Adipocyte (in vitro differentiated cells): ENCODE measurements around the gene KDM4C.
A peak's percentile ranks its signal among the peaks of the same experiment; 100 is the strongest.

Experiments used
- DNase-seq: peaks from one replicate; pipeline ENCODE4 v3.0.0-alpha.2; 2015; ENCODE audit warnings: low read depth
- H3K27me3 ChIP-seq: replicated peaks from 2 replicates; pipeline ENCODE4 v1.7.0; 2013; ENCODE audit warnings: mild to moderate bottlenecking, low read length, moderate library complexity; ENCODE audit not compliant: control insufficient read depth, insufficient read depth
- H3K36me3 ChIP-seq: 2 replicates; pipeline ENCODE4 v1.7.0; 2013; ENCODE audit warnings: low read length, mild to moderate bottlenecking, moderate library complexity; ENCODE audit not compliant: control insufficient read depth, insufficient read depth, severe bottlenecking
- H3K4me1 ChIP-seq: 2 replicates; pipeline ENCODE4 v1.7.0; 2013; ENCODE audit warnings: mild to moderate bottlenecking, low read length, moderate library complexity; ENCODE audit not compliant: control insufficient read depth, insufficient read depth
- H3K4me3 ChIP-seq: 2 replicates; pipeline ENCODE4 v1.7.0; 2013; ENCODE audit warnings: mild to moderate bottlenecking, low read length, moderate library complexity
- H3K9ac ChIP-seq: 2 replicates; pipeline ENCODE4 v1.7.0; 2013; ENCODE audit warnings: mild to moderate bottlenecking, low read length, moderate library complexity
- H3K9me3 ChIP-seq: 2 replicates; pipeline ENCODE4 v1.7.0; 2013; ENCODE audit warnings: mild to moderate bottlenecking, low read length, moderate library complexity; ENCODE audit not compliant: control insufficient read depth

The KDM4C gene

GRCh38 chr9:7104625-7105024 is 346.9 kb downstream of the KDM4C start:
- Histone ChIP-seq H3K9ac (no peak overlapping the region), H3K36me3 (peaks cover 17% of the 10 kb centered on the region), H3K9me3 (no peaks in the 10 kb centered on the region), H3K4me3 (no peak overlapping the region), H3K27me3 (no peaks in the 10 kb centered on the region), H3K4me1 (no peaks in the 10 kb centered on the region)
- no peak for DNase-seq

- no peak for DNase-seq
- no peak overlapping the region for H3K9ac ChIP-seq
- H3K27me3 ChIP-seq = no peaks in the 10 kb centered on the region
- no peaks in the 10 kb centered on the region for H3K9me3 ChIP-seq
- peaks cover 17% of the 10 kb centered on the region for H3K36me3 ChIP-seq
- H3K4me1 ChIP-seq = no peaks in the 10 kb centered on the region
- H3K4me3 ChIP-seq = no peak overlapping the region
These were observed 347.3 kb downstream of the KDM4C start for GRCh38 chr9:7105095-7105494.

GRCh38 chr9:7108936-7109335 is 351.2 kb downstream of the KDM4C start:
- Histone ChIP-seq H3K4me1 (no peaks in the 10 kb centered on the region), H3K4me3 (no peak overlapping the region), H3K9ac (no peak overlapping the region), H3K27me3 (no peaks in the 10 kb centered on the region), H3K36me3 (peaks cover 15% of the 10 kb centered on the region), H3K9me3 (no peaks in the 10 kb centered on the region)
- DNase-seq = peak; percentile 25

DNA sequence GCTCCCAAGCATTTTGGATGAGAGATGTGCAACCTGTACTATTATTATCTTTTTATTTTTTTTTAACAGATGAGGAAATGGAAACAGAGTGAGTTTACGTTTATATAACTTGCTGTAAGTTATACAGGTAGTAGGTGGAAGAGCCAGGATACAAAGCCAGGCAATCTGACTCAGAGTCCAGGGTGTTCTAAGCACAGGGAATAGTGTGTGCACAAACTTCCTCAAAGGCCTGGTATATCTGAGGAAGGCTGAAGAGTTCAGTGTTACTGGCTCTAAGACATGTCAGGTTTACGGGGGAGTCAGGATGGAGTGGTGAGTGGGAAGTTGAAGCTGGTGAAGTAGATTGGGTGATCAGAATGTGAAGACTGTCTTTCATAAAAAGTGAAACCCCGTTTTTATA is 353.6 kb downstream of the KDM4C start:
- no peaks in the 10 kb centered on the region for H3K9me3 ChIP-seq
- H3K9ac ChIP-seq = no peak overlapping the region
- H3K27me3 ChIP-seq = no peaks in the 10 kb centered on the region
- H3K4me1 ChIP-seq = no peaks in the 10 kb centered on the region
- no peak for DNase-seq
- peaks cover 3% of the 10 kb centered on the region for H3K36me3 ChIP-seq
- H3K4me3 ChIP-seq = no peak overlapping the region

DNA sequence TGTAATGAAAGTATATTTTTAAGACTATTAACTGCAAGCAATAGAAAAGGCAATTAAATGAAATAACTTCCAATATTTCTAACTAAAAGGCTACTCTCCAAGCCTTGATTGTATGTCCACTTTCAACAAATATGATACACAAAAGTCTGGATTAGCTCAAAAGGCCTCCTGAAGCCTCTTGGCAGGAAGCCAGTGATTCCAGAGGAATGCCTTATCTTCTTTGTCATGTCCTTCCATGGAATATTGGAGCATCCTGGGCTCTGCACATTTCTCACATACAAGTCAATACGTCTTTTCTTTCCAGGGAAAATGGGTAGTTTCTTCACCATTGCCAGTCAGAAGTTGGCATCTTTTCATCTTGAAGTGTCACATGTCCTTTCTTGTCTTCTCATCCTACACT is 357.8 kb downstream of the KDM4C start:
- no peak for DNase-seq
- Histone ChIP-seq H3K9ac (no peak overlapping the region), H3K4me3 (no peak overlapping the region), H3K36me3 (peaks cover 3% of the 10 kb centered on the region), H3K9me3 (no peaks in the 10 kb centered on the region), H3K27me3 (no peaks in the 10 kb centered on the region), H3K4me1 (peaks cover 13% of the 10 kb centered on the region)

DNA sequence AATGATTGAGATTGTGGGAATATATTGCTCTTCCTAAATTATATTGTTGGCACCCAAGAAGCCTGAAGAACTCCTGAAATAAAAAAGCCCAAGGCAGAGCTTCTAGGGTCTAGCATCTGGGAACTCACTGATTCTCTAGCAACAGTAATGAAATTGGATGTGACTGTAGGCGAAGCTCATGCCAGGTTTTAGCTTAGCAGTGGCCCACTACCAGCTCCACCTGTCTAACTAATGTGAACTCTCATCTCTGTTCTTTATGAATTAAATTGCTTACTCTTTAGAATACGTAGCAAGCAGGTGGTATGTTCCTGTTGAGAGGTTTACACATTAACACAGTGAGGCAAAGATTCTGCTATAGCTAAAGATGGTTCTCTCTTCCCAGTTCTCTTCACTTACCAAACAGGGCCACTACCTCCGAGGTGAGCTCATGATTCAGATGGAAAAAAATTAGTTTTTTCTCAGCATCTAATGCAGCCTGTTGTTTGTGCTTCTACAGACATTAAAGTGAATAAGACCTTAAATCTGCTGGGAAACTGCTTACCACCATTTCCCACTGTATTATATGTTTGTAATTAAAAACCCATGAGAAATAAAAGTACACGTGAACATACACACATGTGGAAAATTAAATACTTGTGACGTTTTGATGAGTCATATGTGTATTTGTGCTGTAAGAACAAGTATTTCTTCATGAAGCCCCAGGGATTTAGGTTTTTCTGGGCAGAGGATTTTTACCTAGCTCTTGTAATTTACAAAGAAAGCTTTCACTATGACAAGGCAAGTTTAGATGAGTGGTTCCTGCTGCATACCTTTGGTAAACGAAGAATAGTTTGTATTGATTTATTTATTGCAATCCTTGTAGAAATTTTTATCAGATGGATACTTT is 360.1 kb downstream of the KDM4C start:
- H3K9ac ChIP-seq = no peak overlapping the region
- no peaks in the 10 kb centered on the region for H3K36me3 ChIP-seq
- H3K9me3 ChIP-seq = no peaks in the 10 kb centered on the region
- H3K4me3 ChIP-seq = no peak overlapping the region
- peaks cover 13% of the 10 kb centered on the region for H3K4me1 ChIP-seq
- DNase-seq = peak; percentile 84
- H3K27me3 ChIP-seq = no peaks in the 10 kb centered on the region

GRCh38 chr9:7118633-7119032 is 360.9 kb downstream of the KDM4C start:
- no peaks in the 10 kb centered on the region for H3K27me3 ChIP-seq
- no peak overlapping the region for H3K9ac ChIP-seq
- DNase-seq = no peak
- H3K4me1 ChIP-seq = peaks cover 13% of the 10 kb centered on the region
- H3K4me3 ChIP-seq = no peak overlapping the region
- H3K36me3 ChIP-seq = peaks cover 3% of the 10 kb centered on the region
- no peaks in the 10 kb centered on the region for H3K9me3 ChIP-seq

GRCh38 chr9:7119612-7120011 is 361.8 kb downstream of the KDM4C start:
- H3K9ac ChIP-seq = no peak overlapping the region
- peaks cover 13% of the 10 kb centered on the region for H3K4me1 ChIP-seq
- peaks cover 6% of the 10 kb centered on the region for H3K36me3 ChIP-seq
- DNase-seq = no peak
- H3K4me3 ChIP-seq = no peak overlapping the region
- H3K27me3 ChIP-seq = no peaks in the 10 kb centered on the region
- no peaks in the 10 kb centered on the region for H3K9me3 ChIP-seq

GRCh38 chr9:7121055-7121454 is 363.3 kb downstream of the KDM4C start:
- no peak overlapping the region for H3K4me3 ChIP-seq
- H3K4me1 ChIP-seq = peaks cover 13% of the 10 kb centered on the region
- DNase-seq = no peak
- peaks cover 6% of the 10 kb centered on the region for H3K36me3 ChIP-seq
- no peaks in the 10 kb centered on the region for H3K27me3 ChIP-seq
- H3K9me3 ChIP-seq = no peaks in the 10 kb centered on the region
- no peak overlapping the region for H3K9ac ChIP-seq

- H3K4me3 ChIP-seq = no peak overlapping the region
- DNase-seq = no peak
- H3K36me3 ChIP-seq = peaks cover 6% of the 10 kb centered on the region
- no peak overlapping the region for H3K9ac ChIP-seq
- H3K4me1 ChIP-seq = peaks cover 13% of the 10 kb centered on the region
- H3K27me3 ChIP-seq = no peaks in the 10 kb centered on the region
- no peaks in the 10 kb centered on the region for H3K9me3 ChIP-seq
These were observed 363.9 kb downstream of the KDM4C start for GRCh38 chr9:7121664-7122063.

DNA sequence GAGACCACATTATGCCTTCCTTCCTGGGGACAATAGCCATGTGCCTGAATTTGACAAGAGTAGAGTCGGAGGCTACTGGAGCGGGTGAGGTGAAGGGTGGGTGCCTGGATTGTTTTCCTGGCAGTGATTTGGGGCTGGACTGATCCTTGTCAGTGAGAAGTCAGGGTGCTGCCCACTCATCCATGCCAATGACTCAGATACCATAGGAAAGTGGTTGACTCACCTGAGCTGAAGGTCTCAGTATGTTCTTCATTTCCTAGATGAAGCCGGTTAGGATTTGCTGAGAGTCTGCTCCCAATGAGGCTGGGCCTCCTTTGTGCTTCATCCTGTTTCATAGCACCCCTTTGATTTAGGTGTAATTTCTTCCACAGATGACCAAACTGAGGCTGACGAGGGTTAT is 366.0 kb downstream of the KDM4C start:
- no peaks in the 10 kb centered on the region for H3K27me3 ChIP-seq
- H3K9ac ChIP-seq = no peak overlapping the region
- peaks cover 2% of the 10 kb centered on the region for H3K4me1 ChIP-seq
- H3K4me3 ChIP-seq = no peak overlapping the region
- DNase-seq = no peak
- H3K36me3 ChIP-seq = peaks cover 15% of the 10 kb centered on the region
- no peaks in the 10 kb centered on the region for H3K9me3 ChIP-seq

DNA sequence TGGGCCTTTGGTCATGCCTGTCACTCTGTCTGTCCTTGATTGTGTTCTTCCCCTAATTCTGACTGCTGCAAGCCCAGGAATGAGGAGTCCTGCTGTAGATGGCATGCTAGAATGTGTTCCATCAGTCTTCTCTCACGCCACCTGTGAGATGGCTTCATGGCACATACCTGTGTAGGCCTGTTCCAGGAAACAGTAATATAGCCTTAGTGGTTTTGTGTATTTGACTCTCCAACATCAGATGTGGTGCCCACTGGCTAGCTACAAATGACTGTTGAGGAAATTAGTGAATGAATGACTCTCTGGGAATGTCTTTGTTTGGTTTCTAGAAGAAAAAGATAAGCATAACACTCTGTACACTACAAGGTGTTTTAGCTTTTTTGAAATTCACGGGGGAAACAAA is 367.5 kb downstream of the KDM4C start:
- Histone ChIP-seq H3K36me3 (peaks cover 30% of the 10 kb centered on the region), H3K9ac (no peak overlapping the region), H3K27me3 (no peaks in the 10 kb centered on the region), H3K9me3 (no peaks in the 10 kb centered on the region), H3K4me3 (no peak overlapping the region), H3K4me1 (no peaks in the 10 kb centered on the region)
- DNase-seq = no peak
